A673 (cell line): ENCODE data around the gene CAD.

ENCODE experiments used
- EZH2 ChIP-seq: fragments of 200-600 bp; sonication (generic); IDR thresholded peaks from 2 replicates; pipeline ENCODE4 v1.6.1; 2017; ENCODE audit warnings: borderline replicate concordance, low read depth, mild to moderate bottlenecking, mixed read lengths, antibody characterized with exemption, low read length; ENCODE audit not compliant: poor library complexity, severe bottlenecking
- TF ChIP-seq, protein P1 (sequence below): fragments of 300-800, 200-600 bp; sonication (generic); conservative IDR thresholded peaks from 2 replicates; pipeline ENCODE4 v1.5.1; 2017; ENCODE audit warnings: low read depth, mild to moderate bottlenecking, antibody characterized with exemption, low read length, moderate library complexity, mixed read lengths

DNA sequence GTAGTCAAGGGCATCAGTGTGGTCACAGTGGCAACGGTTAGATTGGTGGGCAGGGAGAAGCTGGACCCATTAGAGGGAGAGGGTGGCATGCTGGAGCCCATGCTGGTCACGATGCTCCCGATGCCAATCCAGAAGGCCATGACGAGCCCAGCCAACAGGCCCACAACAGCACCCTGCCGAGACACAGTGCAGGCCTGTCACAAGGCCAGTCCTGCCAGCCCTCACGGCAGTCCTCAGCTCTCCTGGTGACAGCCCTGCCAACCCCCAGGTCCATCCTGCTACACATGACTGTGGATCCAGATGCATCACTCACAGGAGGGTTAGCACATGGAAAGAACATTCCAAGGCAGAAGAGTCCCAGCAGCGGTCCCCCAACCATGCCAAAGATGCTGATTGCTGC lies 15.5 kb upstream of the CAD start:
- TF ChIP-seq, protein P1, sequence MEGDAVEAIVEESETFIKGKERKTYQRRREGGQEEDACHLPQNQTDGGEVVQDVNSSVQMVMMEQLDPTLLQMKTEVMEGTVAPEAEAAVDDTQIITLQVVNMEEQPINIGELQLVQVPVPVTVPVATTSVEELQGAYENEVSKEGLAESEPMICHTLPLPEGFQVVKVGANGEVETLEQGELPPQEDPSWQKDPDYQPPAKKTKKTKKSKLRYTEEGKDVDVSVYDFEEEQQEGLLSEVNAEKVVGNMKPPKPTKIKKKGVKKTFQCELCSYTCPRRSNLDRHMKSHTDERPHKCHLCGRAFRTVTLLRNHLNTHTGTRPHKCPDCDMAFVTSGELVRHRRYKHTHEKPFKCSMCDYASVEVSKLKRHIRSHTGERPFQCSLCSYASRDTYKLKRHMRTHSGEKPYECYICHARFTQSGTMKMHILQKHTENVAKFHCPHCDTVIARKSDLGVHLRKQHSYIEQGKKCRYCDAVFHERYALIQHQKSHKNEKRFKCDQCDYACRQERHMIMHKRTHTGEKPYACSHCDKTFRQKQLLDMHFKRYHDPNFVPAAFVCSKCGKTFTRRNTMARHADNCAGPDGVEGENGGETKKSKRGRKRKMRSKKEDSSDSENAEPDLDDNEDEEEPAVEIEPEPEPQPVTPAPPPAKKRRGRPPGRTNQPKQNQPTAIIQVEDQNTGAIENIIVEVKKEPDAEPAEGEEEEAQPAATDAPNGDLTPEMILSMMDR = no peak
- no peak for TF ChIP-seq EZH2
